GM23338 (cell line): ENCODE results near the gene CCN2. TPM values are rescaled to one million over a fixed set of nuclear protein-coding genes. Genes with fewer than 3 reads are reported as not detected.

Source experiments
- ATAC-seq: fragments of 200-7000 bp; cut with Tn5 transposase; 3 replicates; pipeline ENCODE4 v1.9.1; 2020
- DNase-seq: peaks from one replicate; pipeline ENCODE4 v3.0.0-alpha.2; 2015; ENCODE audit warnings: low spot score
- H2AFZ ChIP-seq: fragments of 200-600 bp; sonication (generic); 2 replicates; pipeline ENCODE4 v1.8.0; 2016; ENCODE audit warnings: antibody characterized with exemption, mild to moderate bottlenecking, moderate library complexity
- H3F3A ChIP-seq: fragments of 200-600 bp; sonication (generic); replicated peaks from 2 replicates; pipeline ENCODE4 v1.8.0; 2017; ENCODE audit warnings: antibody characterized with exemption, mixed run types, low read depth
- H3K27ac ChIP-seq: fragments of 200-600 bp; sonication (generic); 2 replicates; pipeline ENCODE4 v1.6.1; 2016; ENCODE audit warnings: low read depth
- H3K27me3 ChIP-seq: fragments of 200-600 bp; sonication (generic); 2 replicates; pipeline ENCODE4 v1.8.0; 2016; ENCODE audit warnings: mild to moderate bottlenecking, mixed run types, moderate library complexity; ENCODE audit not compliant: insufficient read depth
- H3K36me3 ChIP-seq: fragments of 200-600 bp; sonication (generic); 2 replicates; pipeline ENCODE4 v1.8.0; 2016; ENCODE audit warnings: mild to moderate bottlenecking; ENCODE audit not compliant: insufficient read depth
- H3K4me1 ChIP-seq: fragments of 200-600 bp; sonication (generic); 2 replicates; pipeline ENCODE4 v1.8.0; 2016; ENCODE audit warnings: mild to moderate bottlenecking, moderate library complexity; ENCODE audit not compliant: insufficient read depth
- H3K4me2 ChIP-seq: fragments of 200-600 bp; sonication (generic); 2 replicates; pipeline ENCODE4 v1.7.1; 2017; ENCODE audit warnings: mixed run types
- H3K4me3 ChIP-seq: fragments of 200-600 bp; sonication (generic); 2 replicates; pipeline ENCODE4 v1.6.1; 2016; ENCODE audit warnings: mixed run types
- H3K79me2 ChIP-seq: fragments of 200-600 bp; sonication (generic); replicated peaks from 2 replicates; pipeline ENCODE4 v1.8.0; 2017; ENCODE audit warnings: mild to moderate bottlenecking; ENCODE audit not compliant: insufficient read depth
- H3K9me2 ChIP-seq: fragments of 200-600 bp; sonication (generic); 2 replicates; pipeline ENCODE4 v1.8.0; 2017; ENCODE audit not compliant: insufficient read depth
- H4K20me1 ChIP-seq: fragments of 200-600 bp; sonication (generic); replicated peaks from 2 replicates; pipeline ENCODE4 v1.8.0; 2017; ENCODE audit warnings: mild to moderate bottlenecking; ENCODE audit not compliant: insufficient read depth
- H3K27ac Mint-ChIP-seq: 2 replicates; pipeline ENCODE4 v1.8.0; 2020; ENCODE audit warnings: inconsistent platforms, mild to moderate bottlenecking, moderate library complexity, mixed read lengths
- H3K27me3 Mint-ChIP-seq: 3 replicates; pipeline ENCODE4 v1.8.0; 2022; ENCODE audit warnings: low read depth, mild to moderate bottlenecking, moderate library complexity, mixed read lengths, inconsistent platforms; ENCODE audit not compliant: insufficient read depth, poor library complexity
- H3K36me3 Mint-ChIP-seq: 3 replicates; pipeline ENCODE4 v1.8.0; 2021; ENCODE audit warnings: low read depth, mild to moderate bottlenecking, inconsistent platforms, moderate library complexity, mixed read lengths
- H3K4me1 Mint-ChIP-seq: 3 replicates; pipeline ENCODE4 v1.8.0; 2020; ENCODE audit warnings: mild to moderate bottlenecking, inconsistent platforms, mixed read lengths
- H3K4me3 Mint-ChIP-seq: 3 replicates; pipeline ENCODE4 v1.8.0; 2021; ENCODE audit warnings: moderate library complexity, mild to moderate bottlenecking, inconsistent platforms, mixed read lengths
- H3K9me3 Mint-ChIP-seq: 3 replicates; pipeline ENCODE4 v1.8.0; 2020; ENCODE audit warnings: moderate library complexity, mild to moderate bottlenecking, inconsistent platforms, mixed read lengths
- CREB1 ChIP-seq: fragments of 250-450 bp; sonication (Bioruptor Pico); IDR thresholded peaks from 2 replicates; pipeline ENCODE4 v1.5.0; 2020; ENCODE audit warnings: low read depth, mild to moderate bottlenecking, moderate library complexity
- CTCF ChIP-seq, 2 experiments: fragments of 200-600 bp in 1 of 2; sonication (generic) in 1 of 2; conservative IDR thresholded peaks; 2 replicates each; pipeline versions ENCODE4 v1.5.1 to v1.6.1; 2016 to 2017; ENCODE audit warnings: antibody characterized with exemption in 2 of 2, low read depth in 2 of 2, mild to moderate bottlenecking in 2 of 2, moderate library complexity in 1 of 2
- ETS1 ChIP-seq: IDR thresholded peaks from 2 replicates; pipeline ENCODE4 v1.6.1; 2016; ENCODE audit warnings: antibody characterized with exemption
- EZH2 ChIP-seq: fragments of 200-600 bp; sonication (generic); IDR thresholded peaks from one replicate; pipeline ENCODE4 v1.8.0; 2017; ENCODE audit warnings: antibody characterized with exemption, mild to moderate bottlenecking, low read depth; ENCODE audit not compliant: unreplicated experiment
- EZH2phosphoT487 ChIP-seq: fragments of 200-600 bp; sonication (generic); IDR thresholded peaks from one replicate; pipeline ENCODE4 v1.8.1; 2018; ENCODE audit warnings: antibody characterized with exemption; ENCODE audit not compliant: unreplicated experiment
- JUNB ChIP-seq: IDR thresholded peaks from one replicate; pipeline ENCODE4 v1.6.1; 2016; ENCODE audit warnings: antibody characterized with exemption; ENCODE audit not compliant: unreplicated experiment
- NANOG ChIP-seq: IDR thresholded peaks from 2 replicates; pipeline ENCODE4 v1.6.1; 2016; ENCODE audit warnings: antibody characterized with exemption, borderline replicate concordance
- POLR2AphosphoS5 ChIP-seq: IDR thresholded peaks from 2 replicates; pipeline ENCODE4 v1.6.1; 2016; ENCODE audit warnings: antibody characterized with exemption, low read depth
- STAT1 ChIP-seq: IDR thresholded peaks from one replicate; pipeline ENCODE4 v1.6.1; 2016; ENCODE audit warnings: antibody characterized with exemption; ENCODE audit not compliant: unreplicated experiment
- ZNF114 ChIP-seq: fragments of 250-450 bp; sonication (Bioruptor Pico); IDR thresholded peaks from 2 replicates; pipeline ENCODE4 v1.5.0; 2020; ENCODE audit warnings: mild to moderate bottlenecking, moderate library complexity
- ZNF331 ChIP-seq: fragments of 250-450 bp; sonication (Bioruptor Pico); IDR thresholded peaks from 2 replicates; pipeline ENCODE4 v1.5.0; 2020; ENCODE audit warnings: low read depth, mild to moderate bottlenecking, moderate library complexity
- polyA plus RNA-seq: library from polyadenylated mRNA; unstranded; fragments of >200 nt; fragmentation: Nextera tagmentation; extraction: Ambion mirVana; gene quantifications from 2 replicates; pipeline ENCODE4 v1.2.1, GENCODE V29; 2016
- total RNA-seq: library from RNA; depleted of rRNA; stranded (reverse); fragments of >200 nt; shearing (Covaris generic); gene quantifications from 2 replicates; pipeline ENCODE4 v1.2.3, GENCODE V29; 2014
- TF ChIP-seq, protein P1 (sequence below): IDR thresholded peaks from one replicate; pipeline ENCODE4 v1.6.1; 2018; ENCODE audit warnings: antibody characterized with exemption; ENCODE audit not compliant: unreplicated experiment
- TF ChIP-seq, protein P2 (sequence below): fragments of 250-450 bp; sonication (Bioruptor Pico); IDR thresholded peaks from 2 replicates; pipeline ENCODE4 v1.5.0; 2020; ENCODE audit warnings: mild to moderate bottlenecking, moderate library complexity

The CCN2 gene
- total and polyA plus RNA-seq, 2 experiments from 2014 or later: 128 to 159 TPM

GRCh38 chr6:131931063-131931750, 20.0 kb downstream of the CCN2 start:
- H3K4me3 ChIP-seq: no peak overlapping the region
- Mint-ChIP-seq H3K27ac (no peak overlapping the region), H3K36me3 (peaks cover 3% of the 10 kb centered on the region; the same call in 2 of the 3 replicates), H3K27me3 (peaks cover 2% of the 10 kb centered on the region), H3K4me3 (no peak overlapping the region), H3K9me3 (no peaks in the 10 kb centered on the region), H3K4me1 (peaks cover 2% of the 10 kb centered on the region; the same call in 1 of the 3 replicates)
- H3K79me2 ChIP-seq: no peaks in the 10 kb centered on the region; the same call in none of the 2 replicates
- H3F3A ChIP-seq: no peaks in the 10 kb centered on the region
- 0 out of 2 replicates have a peak, but pooled peaks cover 4% of the 10 kb centered on the region for H3K27me3 ChIP-seq
- no peak overlapping the region for H2AFZ ChIP-seq
- TF ChIP-seq JUNB: no peak
- no peak for TF ChIP-seq ETS1
- TF ChIP-seq ZNF331: no peak
- TF ChIP-seq POLR2AphosphoS5: no peak
- TF ChIP-seq EZH2: no peak
- no peak for TF ChIP-seq ZNF114 (CRISPR knock-in tag)
- TF ChIP-seq NANOG: no peak
- TF ChIP-seq, protein P1, sequence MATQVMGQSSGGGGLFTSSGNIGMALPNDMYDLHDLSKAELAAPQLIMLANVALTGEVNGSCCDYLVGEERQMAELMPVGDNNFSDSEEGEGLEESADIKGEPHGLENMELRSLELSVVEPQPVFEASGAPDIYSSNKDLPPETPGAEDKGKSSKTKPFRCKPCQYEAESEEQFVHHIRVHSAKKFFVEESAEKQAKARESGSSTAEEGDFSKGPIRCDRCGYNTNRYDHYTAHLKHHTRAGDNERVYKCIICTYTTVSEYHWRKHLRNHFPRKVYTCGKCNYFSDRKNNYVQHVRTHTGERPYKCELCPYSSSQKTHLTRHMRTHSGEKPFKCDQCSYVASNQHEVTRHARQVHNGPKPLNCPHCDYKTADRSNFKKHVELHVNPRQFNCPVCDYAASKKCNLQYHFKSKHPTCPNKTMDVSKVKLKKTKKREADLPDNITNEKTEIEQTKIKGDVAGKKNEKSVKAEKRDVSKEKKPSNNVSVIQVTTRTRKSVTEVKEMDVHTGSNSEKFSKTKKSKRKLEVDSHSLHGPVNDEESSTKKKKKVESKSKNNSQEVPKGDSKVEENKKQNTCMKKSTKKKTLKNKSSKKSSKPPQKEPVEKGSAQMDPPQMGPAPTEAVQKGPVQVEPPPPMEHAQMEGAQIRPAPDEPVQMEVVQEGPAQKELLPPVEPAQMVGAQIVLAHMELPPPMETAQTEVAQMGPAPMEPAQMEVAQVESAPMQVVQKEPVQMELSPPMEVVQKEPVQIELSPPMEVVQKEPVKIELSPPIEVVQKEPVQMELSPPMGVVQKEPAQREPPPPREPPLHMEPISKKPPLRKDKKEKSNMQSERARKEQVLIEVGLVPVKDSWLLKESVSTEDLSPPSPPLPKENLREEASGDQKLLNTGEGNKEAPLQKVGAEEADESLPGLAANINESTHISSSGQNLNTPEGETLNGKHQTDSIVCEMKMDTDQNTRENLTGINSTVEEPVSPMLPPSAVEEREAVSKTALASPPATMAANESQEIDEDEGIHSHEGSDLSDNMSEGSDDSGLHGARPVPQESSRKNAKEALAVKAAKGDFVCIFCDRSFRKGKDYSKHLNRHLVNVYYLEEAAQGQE: no peak
- TF ChIP-seq STAT1: no peak
- TF ChIP-seq, protein P2, sequence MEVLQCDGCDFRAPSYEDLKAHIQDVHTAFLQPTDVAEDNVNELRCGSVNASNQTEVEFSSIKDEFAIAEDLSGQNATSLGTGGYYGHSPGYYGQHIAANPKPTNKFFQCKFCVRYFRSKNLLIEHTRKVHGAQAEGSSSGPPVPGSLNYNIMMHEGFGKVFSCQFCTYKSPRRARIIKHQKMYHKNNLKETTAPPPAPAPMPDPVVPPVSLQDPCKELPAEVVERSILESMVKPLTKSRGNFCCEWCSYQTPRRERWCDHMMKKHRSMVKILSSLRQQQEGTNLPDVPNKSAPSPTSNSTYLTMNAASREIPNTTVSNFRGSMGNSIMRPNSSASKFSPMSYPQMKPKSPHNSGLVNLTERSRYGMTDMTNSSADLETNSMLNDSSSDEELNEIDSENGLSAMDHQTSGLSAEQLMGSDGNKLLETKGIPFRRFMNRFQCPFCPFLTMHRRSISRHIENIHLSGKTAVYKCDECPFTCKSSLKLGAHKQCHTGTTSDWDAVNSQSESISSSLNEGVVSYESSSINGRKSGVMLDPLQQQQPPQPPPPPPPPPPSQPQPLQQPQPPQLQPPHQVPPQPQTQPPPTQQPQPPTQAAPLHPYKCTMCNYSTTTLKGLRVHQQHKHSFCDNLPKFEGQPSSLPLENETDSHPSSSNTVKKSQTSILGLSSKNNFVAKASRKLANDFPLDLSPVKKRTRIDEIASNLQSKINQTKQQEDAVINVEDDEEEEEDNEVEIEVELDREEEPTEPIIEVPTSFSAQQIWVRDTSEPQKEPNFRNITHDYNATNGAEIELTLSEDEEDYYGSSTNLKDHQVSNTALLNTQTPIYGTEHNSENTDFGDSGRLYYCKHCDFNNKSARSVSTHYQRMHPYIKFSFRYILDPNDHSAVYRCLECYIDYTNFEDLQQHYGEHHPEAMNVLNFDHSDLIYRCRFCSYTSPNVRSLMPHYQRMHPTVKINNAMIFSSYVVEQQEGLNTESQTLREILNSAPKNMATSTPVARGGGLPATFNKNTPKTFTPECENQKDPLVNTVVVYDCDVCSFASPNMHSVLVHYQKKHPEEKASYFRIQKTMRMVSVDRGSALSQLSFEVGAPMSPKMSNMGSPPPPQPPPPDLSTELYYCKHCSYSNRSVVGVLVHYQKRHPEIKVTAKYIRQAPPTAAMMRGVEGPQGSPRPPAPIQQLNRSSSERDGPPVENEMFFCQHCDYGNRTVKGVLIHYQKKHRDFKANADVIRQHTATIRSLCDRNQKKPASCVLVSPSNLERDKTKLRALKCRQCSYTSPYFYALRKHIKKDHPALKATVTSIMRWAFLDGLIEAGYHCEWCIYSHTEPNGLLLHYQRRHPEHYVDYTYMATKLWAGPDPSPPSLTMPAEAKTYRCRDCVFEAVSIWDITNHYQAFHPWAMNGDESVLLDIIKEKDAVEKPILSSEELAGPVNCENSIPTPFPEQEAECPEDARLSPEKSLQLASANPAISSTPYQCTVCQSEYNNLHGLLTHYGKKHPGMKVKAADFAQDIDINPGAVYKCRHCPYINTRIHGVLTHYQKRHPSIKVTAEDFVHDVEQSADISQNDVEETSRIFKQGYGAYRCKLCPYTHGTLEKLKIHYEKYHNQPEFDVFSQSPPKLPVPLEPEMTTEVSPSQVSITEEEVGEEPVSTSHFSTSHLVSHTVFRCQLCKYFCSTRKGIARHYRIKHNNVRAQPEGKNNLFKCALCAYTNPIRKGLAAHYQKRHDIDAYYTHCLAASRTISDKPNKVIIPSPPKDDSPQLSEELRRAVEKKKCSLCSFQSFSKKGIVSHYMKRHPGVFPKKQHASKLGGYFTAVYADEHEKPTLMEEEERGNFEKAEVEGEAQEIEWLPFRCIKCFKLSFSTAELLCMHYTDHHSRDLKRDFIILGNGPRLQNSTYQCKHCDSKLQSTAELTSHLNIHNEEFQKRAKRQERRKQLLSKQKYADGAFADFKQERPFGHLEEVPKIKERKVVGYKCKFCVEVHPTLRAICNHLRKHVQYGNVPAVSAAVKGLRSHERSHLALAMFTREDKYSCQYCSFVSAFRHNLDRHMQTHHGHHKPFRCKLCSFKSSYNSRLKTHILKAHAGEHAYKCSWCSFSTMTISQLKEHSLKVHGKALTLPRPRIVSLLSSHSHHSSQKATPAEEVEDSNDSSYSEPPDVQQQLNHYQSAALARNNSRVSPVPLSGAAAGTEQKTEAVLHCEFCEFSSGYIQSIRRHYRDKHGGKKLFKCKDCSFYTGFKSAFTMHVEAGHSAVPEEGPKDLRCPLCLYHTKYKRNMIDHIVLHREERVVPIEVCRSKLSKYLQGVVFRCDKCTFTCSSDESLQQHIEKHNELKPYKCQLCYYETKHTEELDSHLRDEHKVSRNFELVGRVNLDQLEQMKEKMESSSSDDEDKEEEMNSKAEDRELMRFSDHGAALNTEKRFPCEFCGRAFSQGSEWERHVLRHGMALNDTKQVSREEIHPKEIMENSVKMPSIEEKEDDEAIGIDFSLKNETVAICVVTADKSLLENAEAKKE (CRISPR knock-in tag): no peak
- TF ChIP-seq CREB1 (CRISPR knock-in tag): no peak
- TF ChIP-seq EZH2phosphoT487: no peak
- TF ChIP-seq CTCF (conservative IDR thresholded peaks at IDR 0.05; ENCODE audit: low read depth in 2 of 2): no peak
- ATAC-seq (no peak), DNase-seq (no peak)
- no peaks in the 10 kb centered on the region; the same call in 1 of the 2 replicates for H3K4me1 ChIP-seq
- no peaks in the 10 kb centered on the region; the same call in 1 of the 2 replicates for H4K20me1 ChIP-seq
- H3K9me2 ChIP-seq: no peaks in the 10 kb centered on the region
- no peaks in the 10 kb centered on the region for H3K36me3 ChIP-seq
- H3K27ac ChIP-seq: no peak overlapping the region
- no peak overlapping the region for H3K4me2 ChIP-seq
